SW 1271 (cell line): ENCODE measurements around the gene MRM3.
"Not testable (repeated sequence)": the region's sequence is repeated elsewhere in the genome, so short reads cannot be mapped to it uniquely, and the experiment has no call there.

Source experiments
- DNase-seq, 2 experiments: peaks; one replicate each; lab custom pipeline; 2025; lab: John Stamatoyannopoulos, UW

Gene MRM3

GRCh38 chr17:796609-797008 is 14.5 kb downstream of the MRM3 start:
- no peak for DNase-seq

DNA sequence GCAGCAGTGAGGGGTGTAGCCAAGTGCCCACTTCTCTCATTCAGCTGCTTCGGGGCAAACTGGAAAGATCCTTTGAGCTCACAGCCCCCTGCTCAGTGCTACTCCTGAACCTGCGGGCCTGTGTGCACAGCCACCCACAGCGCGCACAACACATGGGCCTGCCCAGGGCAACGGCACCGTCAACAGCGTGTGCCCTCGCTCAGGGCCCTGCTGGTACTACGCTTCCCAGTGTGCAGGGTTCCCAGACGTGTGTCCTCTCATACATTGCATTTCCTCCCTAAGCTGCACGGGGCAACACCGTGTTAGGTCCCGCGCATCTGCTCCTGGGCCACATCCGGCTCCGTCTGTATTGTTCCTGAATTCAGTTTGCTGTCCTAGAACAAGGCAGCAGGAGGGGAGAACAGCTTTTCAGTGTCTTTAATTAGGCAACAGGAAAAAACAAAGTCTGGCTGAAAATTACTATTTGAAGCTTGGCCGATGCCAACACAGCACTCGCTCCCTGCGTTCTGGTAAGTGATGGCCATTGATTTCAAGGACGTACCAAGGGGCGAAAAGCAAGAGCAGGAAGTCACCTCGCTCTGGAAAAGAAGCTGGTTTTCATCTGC is 15.2 kb downstream of the MRM3 start:
- no peak for DNase-seq

GRCh38 chr17:798246-798645 is 16.1 kb downstream of the MRM3 start:
- no peak for DNase-seq

- no peak for DNase-seq
Measured at GRCh38 chr17:799261-799660, 17.1 kb downstream of the MRM3 start.

DNA sequence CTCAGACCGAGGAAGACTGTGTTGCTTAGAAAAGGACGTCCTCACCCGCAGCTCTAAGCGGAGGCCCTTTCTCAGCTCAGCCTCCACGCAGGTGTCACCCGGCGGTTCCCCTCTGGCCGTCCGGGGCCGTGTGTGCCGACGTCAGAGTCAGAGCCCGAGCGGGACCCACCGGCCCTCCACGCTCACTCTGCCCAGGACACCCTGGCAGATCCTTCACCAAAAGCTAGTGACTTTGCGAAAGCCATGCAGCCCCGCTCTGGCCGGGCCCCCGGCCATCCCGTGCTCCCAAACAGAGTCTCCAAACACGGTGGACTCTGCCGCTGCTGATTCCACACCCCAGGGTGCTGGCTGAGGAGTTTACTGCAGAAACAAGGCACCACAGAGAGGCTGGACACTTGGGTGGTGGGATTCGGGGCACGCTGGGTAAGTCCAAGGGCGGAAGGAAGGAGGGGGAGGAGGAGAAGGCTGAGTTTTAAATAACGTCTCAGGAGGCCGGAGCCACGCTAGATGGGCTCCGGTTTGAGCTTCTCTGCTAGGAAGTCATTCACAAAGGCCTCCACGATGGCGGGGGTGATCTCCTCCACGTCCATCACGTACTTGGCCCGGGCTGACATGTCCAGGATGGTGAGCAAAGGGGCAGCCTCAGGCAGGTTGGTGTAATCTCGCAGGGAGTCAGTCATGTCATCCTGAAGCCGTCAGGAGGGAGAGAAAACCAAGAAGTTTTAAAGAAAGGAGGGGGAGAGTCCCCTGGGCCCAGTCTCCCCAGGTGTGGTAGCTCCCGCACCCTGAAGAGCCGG is 18.5 kb downstream of the MRM3 start:
- no peak for DNase-seq

GRCh38 chr17:801660-802059 is 19.5 kb downstream of the MRM3 start:
- DNase-seq: no peak

DNA sequence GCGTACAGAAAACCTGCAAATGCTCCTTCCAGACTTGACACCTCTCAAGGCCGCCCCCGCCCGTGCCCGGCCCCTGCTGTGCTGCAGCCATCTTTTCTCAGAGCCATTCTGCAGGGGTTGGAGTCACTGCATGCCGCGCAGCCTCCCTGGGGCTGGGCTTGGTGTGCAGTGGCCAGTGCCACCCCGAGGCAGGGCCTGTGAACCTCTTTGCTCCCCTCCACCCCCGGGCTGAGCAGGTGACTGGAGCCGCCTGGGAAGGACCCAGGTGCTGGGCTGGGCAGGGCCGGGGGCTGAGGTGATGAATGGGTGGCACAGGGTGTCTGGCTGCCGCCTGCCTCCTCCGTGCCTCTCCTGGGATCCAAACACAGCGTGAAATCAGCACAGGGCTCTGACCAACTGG is 20.3 kb downstream of the MRM3 start:
- DNase-seq: no peak

DNA sequence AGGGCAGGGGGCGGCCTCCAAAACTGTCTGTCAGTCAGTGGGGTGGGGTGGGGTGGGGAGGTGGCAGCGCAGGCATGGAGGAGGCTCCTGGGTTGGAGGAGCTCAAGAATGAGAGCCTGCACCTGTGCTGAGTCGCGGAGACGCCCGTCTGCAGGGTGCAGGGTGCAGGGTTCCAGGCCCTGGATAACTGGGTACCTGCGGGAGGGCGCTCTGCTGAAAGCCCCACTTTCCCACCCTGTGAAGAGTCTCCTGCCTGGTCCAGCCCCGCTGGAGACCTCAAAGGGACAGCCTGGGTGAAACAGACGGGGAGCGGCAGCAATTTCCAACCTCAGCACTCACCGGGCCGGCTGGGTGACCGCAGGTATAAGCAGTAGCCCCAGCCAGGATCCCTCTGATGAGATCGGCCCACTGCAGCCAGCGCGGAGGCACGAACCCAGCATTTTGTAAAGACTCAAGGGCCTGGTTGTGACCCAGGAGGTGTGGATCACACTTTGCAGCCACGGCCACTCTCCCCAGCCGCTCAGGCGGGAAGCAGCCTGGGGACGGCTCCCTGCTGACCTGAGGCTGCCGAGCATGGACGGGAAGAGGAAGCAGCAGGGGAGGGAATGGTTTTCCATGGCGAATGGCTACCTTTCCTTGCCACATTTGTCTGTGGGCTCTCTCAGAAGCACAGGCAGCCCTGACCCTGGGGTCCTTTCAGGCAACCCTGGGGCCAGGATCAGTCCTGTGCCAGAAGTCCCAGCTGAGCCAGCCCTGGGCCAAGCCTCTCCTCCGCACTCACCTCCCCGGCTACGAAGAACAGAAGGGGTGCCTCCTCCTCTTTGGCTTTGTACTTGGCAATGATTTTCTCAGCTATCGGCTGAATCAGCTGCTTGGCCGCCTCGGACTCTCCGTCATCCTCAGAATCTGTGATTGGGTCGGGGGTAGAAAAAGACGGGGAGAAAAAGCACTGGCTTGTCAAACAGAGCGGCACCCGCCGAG is 21.0 kb downstream of the MRM3 start:
- DNase-seq: no peak

DNA sequence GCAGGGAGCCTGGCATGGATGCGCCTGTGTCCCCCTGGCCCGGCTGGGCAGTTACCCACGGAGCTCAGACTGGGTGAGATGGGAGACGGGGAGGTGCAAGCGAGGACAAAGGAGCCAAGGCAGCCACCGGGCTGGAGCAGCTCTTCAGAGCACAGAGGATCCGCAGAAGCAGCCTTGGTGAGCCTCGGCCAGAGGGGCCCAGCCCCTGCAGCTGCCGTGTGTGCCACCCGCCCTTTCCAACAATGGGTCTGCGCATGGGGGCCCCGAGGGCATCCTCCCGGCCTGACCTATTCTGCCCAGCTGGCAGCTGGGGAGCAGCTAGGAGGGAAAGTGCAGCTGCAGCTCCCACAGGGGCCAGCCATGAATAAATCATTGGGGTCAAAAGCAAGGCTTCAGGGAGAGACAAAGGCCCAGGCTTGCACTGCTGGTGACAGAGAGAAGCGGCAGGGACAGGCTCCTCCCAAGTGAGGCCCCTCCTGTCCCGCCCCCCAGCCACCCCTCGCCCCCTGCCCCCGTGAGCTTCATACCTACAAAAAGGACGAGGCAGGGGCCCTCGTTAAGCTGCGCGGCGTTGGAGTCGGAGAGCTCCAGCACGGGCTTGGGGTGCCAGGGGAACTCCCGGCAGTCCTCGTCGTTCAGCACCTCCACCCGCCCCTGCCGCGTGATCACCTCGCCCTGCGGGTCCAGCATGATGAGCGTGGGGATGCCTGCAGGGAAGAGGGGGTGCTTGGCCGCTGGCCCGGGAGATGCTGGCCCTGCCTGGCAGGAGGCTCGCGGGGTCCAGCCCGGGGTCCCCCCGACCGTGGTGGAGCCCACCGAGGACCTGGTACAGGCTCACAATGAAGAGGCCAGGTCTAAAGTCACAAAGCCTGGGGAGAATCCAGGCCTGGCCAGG is 22.6 kb downstream of the MRM3 start:
- DNase-seq: no peak

GRCh38 chr17:805886-806285 is 23.7 kb downstream of the MRM3 start:
- DNase-seq: not testable (repeated sequence)

GRCh38 chr17:806346-806745 is 24.2 kb downstream of the MRM3 start:
- DNase-seq: no peak

DNA sequence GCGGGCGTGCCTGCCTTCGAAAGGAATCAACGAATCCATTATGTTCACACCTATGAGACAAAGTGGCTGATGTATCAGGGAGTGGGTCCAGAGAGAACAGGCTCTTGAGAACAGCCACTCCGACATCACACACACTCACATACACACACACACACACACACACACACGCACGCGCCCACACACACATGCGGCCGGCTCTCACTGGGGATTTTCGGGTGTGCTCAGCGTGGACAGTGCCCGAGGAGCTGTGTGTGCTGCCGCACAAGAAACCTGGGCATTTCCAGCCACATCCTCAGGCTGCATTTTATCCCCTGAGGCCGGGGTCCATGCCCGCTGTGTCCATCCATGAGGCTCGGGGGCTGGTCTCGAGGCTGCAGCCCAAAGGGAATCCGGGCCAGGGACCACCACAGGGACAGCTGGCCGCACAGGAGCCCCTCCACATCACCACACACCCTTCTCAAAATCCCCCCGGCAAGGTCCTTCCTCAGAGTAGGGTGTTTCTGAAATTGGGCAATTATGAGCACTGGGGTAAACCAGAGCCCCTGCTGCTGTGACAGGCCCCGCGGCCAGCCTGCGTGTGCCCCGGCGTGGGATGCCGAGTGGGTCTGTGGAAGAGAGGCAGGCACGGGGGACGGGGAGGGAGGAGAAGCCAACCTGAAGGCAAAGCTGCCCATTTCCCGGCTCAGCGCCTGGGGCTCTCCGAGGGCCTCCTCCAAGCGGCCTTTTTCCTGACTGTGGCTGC is 24.8 kb downstream of the MRM3 start:
- no peak for DNase-seq

DNA sequence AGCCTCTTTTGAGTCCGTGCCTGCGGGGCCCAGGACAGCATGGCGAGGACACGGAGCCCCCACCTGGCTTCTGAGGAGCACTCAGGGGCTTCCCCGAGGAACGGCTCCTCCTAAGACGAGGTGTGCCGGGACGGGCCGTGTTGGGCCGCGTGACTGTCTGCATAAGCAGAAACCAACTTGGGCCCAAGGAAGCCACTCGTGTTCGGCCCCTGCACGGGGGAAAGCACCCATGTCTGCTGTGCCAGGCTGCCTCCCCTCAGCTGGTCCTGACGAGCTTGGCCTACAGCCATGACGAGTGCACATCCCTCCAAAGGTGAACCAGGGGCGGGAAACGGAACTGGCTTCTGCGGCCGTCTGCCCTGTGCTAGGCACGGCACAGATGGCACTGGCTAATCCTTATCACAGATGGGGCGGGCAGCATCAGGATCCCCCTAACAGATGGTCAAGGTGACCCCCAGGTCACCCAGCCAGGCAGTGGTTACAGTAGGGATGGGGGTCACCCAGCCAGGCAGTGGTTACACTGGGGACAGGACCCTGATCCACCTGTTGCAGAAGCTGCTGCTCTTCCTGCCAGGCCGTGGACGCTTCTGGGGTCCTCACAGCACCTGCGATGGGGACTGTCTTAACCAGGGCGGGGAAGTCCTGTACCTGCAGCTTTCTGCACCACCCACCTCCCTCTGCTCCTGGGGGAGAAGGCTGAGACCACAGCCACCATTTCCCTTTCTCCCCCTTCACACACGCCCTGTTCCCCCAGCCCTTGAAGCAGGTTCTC is 25.6 kb downstream of the MRM3 start:
- DNase-seq: no peak

GRCh38 chr17:811051-811784 is 29.1 kb downstream of the MRM3 start:
- DNase-seq: no peak

DNA sequence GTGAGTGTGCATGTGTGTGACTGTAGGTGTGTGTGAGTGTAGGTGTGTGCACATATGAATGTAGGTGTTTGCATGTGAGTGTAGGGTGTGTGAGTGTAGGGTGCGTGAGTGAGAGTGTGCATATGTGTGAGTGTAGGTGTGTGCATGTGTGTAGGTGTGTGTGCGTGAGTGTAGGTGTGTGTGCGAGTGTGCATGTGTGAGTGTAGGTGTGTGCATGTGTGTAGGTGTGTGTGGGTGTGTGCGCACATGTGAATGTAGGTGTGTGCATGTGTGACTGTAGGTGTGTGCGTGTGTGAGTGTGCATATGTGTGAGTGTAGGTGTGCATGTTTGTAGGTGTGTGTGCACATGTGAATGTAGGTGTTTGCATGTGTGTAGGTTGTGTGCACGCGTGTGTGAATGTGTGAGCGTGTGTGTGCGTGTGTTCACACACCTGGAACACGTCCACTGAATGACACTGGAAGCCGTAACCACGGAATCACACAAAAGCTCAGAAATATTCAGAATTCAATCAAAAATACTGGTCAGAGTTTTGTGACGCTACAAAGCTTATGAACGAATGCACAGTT is 30.6 kb downstream of the MRM3 start:
- no peak for DNase-seq

DNA sequence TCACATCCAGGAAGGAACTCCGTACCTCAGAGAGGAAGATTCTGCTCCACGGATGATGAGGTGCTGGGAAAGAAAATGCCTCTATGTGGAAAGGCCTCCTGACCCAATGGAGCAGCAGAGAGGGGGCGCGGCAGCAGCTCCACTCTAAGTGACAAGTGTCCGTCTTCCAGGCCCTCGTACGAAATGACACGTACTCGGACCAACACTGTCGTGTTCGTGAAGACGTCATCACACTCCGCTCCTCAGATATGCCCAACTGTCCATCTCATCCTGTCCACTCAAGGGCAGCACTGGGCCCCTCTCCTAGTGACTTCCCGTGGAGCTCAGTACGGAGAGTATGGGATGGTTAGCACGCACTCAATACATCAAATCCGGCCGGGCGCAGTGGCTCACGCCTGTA is 32.2 kb downstream of the MRM3 start:
- no peak for DNase-seq

GRCh38 chr17:819251-819650 is 37.1 kb downstream of the MRM3 start:
- DNase-seq: no peak

- no peak for DNase-seq
Measured at GRCh38 chr17:823501-823902, 41.3 kb downstream of the MRM3 start.

GRCh38 chr17:824378-824777 is 42.2 kb downstream of the MRM3 start:
- DNase-seq: no peak
